ENCODE results near the gene IDI1.
"Not testable (repeated sequence)": the region's sequence is repeated elsewhere in the genome, so short reads cannot be mapped to it uniquely, and the experiment has no call there.

Gene IDI1

DNA sequence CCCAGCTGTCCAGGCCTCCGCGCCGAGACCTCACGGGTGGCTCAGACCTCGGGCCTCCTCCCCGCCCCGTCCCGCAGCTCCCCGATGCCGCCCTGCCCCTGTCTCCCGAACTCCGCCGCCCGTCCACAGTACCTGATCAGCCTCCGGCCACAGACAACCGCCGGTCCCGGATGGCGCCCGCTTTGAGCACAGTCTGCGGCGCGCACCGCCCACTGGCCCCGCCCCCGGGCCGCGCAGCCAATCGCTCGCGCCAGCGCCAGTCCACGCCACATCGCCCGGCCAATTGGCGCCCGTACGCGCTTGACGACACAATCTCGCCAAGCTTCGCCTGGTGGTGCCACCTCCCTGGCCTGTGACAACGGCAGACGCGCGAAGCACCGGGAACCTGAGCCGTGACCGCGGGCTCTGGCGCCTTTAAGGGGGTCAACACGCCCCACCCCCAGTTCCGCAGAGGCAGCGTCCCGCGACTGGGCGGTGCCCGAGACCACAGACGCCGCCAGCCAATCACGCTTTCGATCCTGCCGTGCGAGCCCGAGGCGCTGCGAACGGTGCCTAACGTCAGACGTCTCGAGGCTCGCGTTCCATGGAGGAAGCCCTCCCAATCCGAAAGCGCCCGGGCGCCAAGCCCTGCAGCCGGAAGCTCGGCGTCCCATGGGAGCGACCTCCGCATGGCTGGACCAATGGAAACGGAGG, at the start of gene IDI1:
Gene IDI1, minus strand, starts transcription at position 388 of the 693 bp plus-strand sequence. Its CDS starts 116 bp downstream, at position 272.
- DNase-seq, result peak; percentile 81 to 88

DNA sequence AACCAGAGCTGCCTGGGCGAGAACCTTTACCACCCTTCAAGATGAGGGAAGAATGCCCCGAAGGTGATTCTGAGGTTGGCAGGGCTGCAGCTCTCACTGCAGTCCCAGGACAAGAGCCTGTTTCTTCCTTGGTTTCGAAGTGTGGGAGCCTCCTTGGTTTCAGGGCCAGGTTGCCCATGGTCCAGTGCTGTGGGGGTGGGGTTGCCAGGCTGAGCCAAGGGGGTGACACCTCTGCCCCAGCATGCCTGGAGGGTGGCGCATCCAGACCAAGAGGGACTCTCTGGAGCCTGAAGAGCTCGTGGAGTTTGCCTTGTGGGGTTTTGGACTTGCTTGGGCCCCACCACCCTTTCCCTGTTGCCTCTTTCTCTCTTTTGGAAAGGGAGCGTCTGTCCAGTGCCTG, 48.5 kb upstream of the IDI1 start:
- DNase-seq, result no peak

- no peak for DNase-seq
Measured at GRCh38 chr10:1096287-1096889, 47.5 kb upstream of the IDI1 start.

- DNase-seq, result no peak
Measured at GRCh38 chr10:1095498-1095897, 46.6 kb upstream of the IDI1 start.

- DNase-seq, result no peak
Measured at GRCh38 chr10:1094112-1095057, 45.5 kb upstream of the IDI1 start.

DNA sequence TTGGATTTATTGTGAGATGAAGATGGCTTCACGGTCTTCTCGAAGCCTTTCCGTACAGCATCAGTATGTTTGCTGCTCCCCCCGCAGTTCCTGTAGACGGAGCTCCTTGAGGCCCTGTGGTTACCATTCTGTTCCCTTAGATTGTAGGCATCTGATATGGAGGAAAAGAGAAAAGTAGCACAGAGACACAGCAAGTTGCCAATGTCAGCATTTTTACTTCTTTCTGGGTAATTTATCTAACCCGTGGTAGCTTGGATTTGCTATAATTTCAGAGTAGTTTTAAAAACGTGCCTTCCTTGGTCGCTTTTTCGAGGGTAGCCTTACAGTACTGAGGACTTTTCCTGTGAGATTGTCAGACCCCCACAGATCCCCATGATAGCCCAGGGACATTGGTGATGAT, 44.8 kb upstream of the IDI1 start:
- no peak for DNase-seq

DNA sequence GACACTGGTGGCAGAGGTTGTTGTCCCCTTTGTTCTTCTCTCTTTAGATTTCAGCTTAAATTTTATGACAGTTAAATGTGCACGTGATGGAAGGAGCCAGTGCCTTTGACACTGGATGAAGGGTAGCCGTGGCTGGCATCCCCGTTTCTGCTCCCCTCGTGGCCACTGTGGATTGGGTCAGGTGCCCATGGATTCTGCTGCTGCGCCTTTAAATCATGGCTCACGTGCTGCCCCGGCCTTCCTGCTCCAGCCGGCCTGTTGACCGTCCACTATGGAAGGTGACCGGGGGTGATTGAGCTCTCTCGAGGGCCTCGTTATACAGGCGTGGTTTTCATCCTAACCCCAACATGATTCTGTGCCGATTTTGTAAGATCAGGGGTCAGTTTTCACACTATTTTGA, 41.8 kb upstream of the IDI1 start:
- no peak for DNase-seq

DNA sequence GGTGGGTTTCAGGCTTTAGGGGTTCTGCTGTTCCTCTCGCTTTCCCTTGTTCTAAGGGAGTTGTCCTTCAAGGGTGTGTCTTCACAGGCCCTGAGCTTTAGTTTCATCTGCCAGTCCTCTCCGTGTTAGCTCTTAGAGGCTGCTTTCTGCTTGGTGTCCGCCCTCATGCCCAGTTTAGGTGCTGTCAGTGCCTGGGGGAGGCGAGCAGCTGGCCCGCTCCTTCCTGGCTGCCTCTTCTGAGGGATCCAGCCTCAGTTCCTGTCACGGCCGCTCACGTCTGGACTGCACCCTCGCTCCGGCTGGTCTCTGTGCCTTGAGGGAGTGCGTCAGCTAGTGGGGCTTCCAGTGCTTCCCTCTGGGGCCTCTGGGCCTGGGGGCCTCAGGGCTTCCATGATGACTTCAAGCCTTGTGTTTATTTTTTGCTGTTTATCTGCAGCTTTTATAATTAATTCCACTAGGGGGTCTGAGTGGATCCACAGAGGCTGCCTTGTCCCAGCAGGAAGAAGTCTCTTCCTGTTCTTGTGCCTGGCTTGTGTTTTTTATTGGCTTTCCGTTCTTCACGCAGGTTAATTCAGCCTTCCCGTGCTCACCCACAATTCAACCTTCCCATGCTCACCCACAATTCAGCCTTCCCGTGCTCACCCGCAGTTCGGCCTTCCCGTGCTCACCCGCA, 40.2 kb upstream of the IDI1 start:
- no peak for DNase-seq

- DNase-seq, result no peak
Measured at GRCh38 chr10:1086787-1087186, 37.9 kb upstream of the IDI1 start.

GRCh38 chr10:1085258-1085657, 36.3 kb upstream of the IDI1 start:
- DNase-seq, result no peak

DNA sequence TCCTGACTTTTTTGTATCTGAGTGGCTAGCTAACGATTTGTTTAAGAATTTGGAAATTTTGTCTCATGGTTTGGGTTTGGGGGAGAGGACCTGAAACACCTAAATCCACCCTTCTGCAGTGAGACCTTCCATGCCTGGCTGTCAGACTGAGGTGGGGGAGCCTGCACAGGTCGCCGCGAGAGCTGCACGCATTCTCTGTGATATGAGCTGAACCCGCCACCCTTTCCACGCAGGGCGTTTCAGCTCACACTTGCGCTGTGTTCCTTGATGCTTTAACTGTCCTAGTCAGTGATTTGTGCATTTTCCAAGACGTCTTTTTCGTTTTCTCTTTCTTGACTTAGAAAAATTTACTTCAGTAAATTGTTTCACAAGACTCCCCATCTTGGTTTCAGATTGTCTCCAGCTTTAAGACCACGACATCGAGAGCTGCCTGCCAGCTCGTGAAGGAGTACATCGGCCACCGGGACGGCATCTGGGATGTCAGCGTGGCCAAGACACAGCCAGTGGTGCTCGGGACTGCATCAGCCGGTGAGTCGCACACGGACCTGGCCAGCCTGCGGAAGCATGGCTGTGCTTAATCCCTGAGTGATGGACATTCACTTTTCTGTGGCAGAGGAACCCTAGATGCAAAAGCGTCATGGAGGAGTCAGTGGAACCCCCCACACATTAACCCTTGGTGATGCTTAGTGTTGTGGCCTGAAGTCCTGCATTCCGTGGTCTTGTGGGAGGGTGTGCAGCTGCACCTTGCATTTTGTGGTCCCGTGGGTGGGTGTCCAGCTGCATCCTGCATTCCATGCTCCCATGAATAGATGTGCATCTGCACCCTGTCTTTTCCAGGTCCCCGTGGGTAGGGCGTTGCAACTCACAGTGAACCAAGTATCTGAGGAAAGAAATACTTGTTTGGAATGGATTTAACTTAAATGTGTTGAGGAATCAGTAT, 35.4 kb upstream of the IDI1 start:
- no peak for DNase-seq

- DNase-seq, result no peak
Measured at GRCh38 chr10:1083581-1083980, 34.7 kb upstream of the IDI1 start.

- DNase-seq, result no peak
Measured at GRCh38 chr10:1078668-1079067, 29.7 kb upstream of the IDI1 start.

- no peak for DNase-seq
Measured at GRCh38 chr10:1074748-1075308, 25.9 kb upstream of the IDI1 start.

GRCh38 chr10:1074052-1074747, 25.3 kb upstream of the IDI1 start:
- no peak for DNase-seq

DNA sequence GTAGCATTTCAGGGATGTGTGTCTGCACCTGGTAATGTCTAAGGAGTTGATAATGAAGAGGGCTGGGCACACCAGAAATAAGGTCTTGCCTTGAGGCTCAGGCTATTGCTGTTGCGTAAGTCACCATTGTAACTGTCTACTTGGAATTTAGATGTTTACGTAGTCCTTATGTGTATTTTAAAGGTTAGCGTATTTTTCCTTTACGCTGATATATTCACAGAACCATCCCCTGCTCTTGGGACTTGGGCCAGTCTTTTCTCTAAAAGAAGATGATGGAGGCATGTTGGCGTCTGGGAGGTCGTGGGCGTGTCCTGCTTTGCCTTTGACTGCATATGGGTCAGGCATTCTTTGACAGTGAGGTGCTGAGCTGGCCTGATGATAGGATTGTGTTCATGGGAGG, 22.0 kb upstream of the IDI1 start:
- DNase-seq, result no peak

- DNase-seq, result no peak
Measured at GRCh38 chr10:1068380-1069361, 19.8 kb upstream of the IDI1 start.

- DNase-seq, result not testable (repeated sequence)
Measured at GRCh38 chr10:1066734-1067133, 17.8 kb upstream of the IDI1 start.

GRCh38 chr10:1064964-1065247, 16.0 kb upstream of the IDI1 start:
- no peak for DNase-seq
